ENCODE data around the gene CCDC180. TPM values are rescaled to one million over a fixed set of nuclear protein-coding genes. Genes with fewer than 3 reads are reported as not detected.

CCDC180 gene
- total and polyA plus RNA-seq, 4 donors = 0.09 to 3.1 (median 0.84) TPM

DNA sequence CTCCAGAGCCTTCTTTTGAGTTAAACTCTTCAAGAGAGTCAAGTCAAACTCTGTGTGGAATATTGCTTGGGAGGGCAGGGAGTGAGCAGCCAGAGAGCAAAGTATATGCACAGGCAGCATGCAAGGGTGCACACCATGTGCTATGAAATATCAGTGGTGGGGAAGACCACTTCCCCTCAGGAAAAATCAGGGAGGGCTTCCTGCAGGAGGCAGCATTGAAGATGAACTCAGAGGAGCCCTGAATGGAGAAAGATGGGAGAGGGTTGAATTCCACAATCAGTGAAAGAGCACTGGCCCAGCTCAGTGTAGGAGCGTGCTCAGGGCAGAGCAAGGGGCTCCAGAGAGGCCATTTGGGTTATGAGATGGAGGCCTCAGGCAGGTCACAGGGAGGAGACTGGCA lies 41.9 kb downstream of the CCDC180 start:
- H3K36me3 ChIP-seq (ENCODE audit: control insufficient read depth in 4 of 4, insufficient read depth in 3 of 4, low read depth in 1 of 4, low read length in 3 of 4) = peaks cover 0 to 2% (median 0%) of the 10 kb centered on the region in 4 donors
- no peak for DNase-seq (ENCODE audit: low spot score)
- no peak overlapping the region for H3K4me3 ChIP-seq (ENCODE audit: low read depth in 1 of 3, low read length in 3 of 3)
- H3K9me3 ChIP-seq (ENCODE audit: control insufficient read depth in 4 of 4, low read length in 3 of 4) = no peaks in the 10 kb centered on the region
- H3K27ac ChIP-seq (ENCODE audit: low read depth in 1 of 2, low read length in 2 of 2) = no peak overlapping the region
- no peak overlapping the region for H3K9ac ChIP-seq (ENCODE audit: low read depth in 1 of 2, low read length in 2 of 2)
- no peaks in the 10 kb centered on the region for H3K4me1 ChIP-seq (ENCODE audit: control insufficient read depth in 4 of 4, insufficient read depth in 4 of 4, low read length in 3 of 4)
- TF ChIP-seq, protein P1, sequence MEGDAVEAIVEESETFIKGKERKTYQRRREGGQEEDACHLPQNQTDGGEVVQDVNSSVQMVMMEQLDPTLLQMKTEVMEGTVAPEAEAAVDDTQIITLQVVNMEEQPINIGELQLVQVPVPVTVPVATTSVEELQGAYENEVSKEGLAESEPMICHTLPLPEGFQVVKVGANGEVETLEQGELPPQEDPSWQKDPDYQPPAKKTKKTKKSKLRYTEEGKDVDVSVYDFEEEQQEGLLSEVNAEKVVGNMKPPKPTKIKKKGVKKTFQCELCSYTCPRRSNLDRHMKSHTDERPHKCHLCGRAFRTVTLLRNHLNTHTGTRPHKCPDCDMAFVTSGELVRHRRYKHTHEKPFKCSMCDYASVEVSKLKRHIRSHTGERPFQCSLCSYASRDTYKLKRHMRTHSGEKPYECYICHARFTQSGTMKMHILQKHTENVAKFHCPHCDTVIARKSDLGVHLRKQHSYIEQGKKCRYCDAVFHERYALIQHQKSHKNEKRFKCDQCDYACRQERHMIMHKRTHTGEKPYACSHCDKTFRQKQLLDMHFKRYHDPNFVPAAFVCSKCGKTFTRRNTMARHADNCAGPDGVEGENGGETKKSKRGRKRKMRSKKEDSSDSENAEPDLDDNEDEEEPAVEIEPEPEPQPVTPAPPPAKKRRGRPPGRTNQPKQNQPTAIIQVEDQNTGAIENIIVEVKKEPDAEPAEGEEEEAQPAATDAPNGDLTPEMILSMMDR (IDR thresholded peaks at IDR 0.05; ENCODE audit: low read depth, low read length, missing input control) = no peak
- TF ChIP-seq HNF4A (conservative IDR thresholded peaks at IDR 0.05) = no peak
- TF ChIP-seq, protein P2, sequence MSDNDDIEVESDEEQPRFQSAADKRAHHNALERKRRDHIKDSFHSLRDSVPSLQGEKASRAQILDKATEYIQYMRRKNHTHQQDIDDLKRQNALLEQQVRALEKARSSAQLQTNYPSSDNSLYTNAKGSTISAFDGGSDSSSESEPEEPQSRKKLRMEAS (IDR thresholded peaks at IDR 0.05) = no peak
- no peak for TF ChIP-seq RXRA (IDR thresholded peaks at IDR 0.05)
- TF ChIP-seq FOXA1 (IDR thresholded peaks at IDR 0.05) = no peak
- TF ChIP-seq TAF1 (conservative IDR thresholded peaks at IDR 0.05) = no peak
- no peak for TF ChIP-seq YY1 (IDR thresholded peaks at IDR 0.05)
- TF ChIP-seq, protein P3, sequence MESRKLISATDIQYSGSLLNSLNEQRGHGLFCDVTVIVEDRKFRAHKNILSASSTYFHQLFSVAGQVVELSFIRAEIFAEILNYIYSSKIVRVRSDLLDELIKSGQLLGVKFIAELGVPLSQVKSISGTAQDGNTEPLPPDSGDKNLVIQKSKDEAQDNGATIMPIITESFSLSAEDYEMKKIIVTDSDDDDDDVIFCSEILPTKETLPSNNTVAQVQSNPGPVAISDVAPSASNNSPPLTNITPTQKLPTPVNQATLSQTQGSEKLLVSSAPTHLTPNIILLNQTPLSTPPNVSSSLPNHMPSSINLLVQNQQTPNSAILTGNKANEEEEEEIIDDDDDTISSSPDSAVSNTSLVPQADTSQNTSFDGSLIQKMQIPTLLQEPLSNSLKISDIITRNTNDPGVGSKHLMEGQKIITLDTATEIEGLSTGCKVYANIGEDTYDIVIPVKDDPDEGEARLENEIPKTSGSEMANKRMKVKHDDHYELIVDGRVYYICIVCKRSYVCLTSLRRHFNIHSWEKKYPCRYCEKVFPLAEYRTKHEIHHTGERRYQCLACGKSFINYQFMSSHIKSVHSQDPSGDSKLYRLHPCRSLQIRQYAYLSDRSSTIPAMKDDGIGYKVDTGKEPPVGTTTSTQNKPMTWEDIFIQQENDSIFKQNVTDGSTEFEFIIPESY (IDR thresholded peaks at IDR 0.05) = no peak
- TF ChIP-seq HNF4G (IDR thresholded peaks at IDR 0.05) = no peak
- no peak for TF ChIP-seq RAD21 (IDR thresholded peaks at IDR 0.05)
- no peak for TF ChIP-seq JUND (IDR thresholded peaks at IDR 0.05)
- no peak for TF ChIP-seq FOXA2 (IDR thresholded peaks at IDR 0.05)
- TF ChIP-seq, protein P4, sequence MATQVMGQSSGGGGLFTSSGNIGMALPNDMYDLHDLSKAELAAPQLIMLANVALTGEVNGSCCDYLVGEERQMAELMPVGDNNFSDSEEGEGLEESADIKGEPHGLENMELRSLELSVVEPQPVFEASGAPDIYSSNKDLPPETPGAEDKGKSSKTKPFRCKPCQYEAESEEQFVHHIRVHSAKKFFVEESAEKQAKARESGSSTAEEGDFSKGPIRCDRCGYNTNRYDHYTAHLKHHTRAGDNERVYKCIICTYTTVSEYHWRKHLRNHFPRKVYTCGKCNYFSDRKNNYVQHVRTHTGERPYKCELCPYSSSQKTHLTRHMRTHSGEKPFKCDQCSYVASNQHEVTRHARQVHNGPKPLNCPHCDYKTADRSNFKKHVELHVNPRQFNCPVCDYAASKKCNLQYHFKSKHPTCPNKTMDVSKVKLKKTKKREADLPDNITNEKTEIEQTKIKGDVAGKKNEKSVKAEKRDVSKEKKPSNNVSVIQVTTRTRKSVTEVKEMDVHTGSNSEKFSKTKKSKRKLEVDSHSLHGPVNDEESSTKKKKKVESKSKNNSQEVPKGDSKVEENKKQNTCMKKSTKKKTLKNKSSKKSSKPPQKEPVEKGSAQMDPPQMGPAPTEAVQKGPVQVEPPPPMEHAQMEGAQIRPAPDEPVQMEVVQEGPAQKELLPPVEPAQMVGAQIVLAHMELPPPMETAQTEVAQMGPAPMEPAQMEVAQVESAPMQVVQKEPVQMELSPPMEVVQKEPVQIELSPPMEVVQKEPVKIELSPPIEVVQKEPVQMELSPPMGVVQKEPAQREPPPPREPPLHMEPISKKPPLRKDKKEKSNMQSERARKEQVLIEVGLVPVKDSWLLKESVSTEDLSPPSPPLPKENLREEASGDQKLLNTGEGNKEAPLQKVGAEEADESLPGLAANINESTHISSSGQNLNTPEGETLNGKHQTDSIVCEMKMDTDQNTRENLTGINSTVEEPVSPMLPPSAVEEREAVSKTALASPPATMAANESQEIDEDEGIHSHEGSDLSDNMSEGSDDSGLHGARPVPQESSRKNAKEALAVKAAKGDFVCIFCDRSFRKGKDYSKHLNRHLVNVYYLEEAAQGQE (IDR thresholded peaks at IDR 0.05) = no peak
- no peak for TF ChIP-seq NR2F2 (IDR thresholded peaks at IDR 0.05)
- no peak for TF ChIP-seq EGR1 (IDR thresholded peaks at IDR 0.05; ENCODE audit: low read depth in 2 of 2)
- TF ChIP-seq ATF3 (IDR thresholded peaks at IDR 0.05) = no peak
- TF ChIP-seq GABPA (IDR thresholded peaks at IDR 0.05 in 1 of 2, conservative IDR thresholded peaks at IDR 0.05 in 1 of 2) = no peak
- no peak for TF ChIP-seq SP1 (IDR thresholded peaks at IDR 0.05)
- WGBS = 98% methylated on average over 1 of the region's 1 CpG
- no peaks in the 10 kb centered on the region for H3K27me3 ChIP-seq (ENCODE audit: control insufficient read depth in 4 of 4, insufficient read depth in 4 of 4, low read length in 3 of 4)

All from liver (tissue), 9 donors.